K562 (cell line): ENCODE results near the gene MYBPC3. TPM values are rescaled to one million over a fixed set of nuclear protein-coding genes. Genes with fewer than 3 reads are reported as not detected.
A peak's percentile ranks its signal among the peaks of the same experiment; 100 is the strongest.

Experiments
- ARID2 ChIP-seq: fragments of 450-650 bp; IDR thresholded peaks from 2 replicates; pipeline ENCODE4 v1.6.1; 2017; ENCODE audit warnings: antibody characterized with exemption, mild to moderate bottlenecking
- BCOR ChIP-seq: fragments of 450-650 bp; IDR thresholded peaks from 2 replicates; pipeline ENCODE4 v1.6.1; 2016
- HEY1 ChIP-seq: fragments of 250-450 bp; sonication (Bioruptor Pico); IDR thresholded peaks from 2 replicates; pipeline ENCODE4 v1.5.0; 2020; ENCODE audit warnings: mild to moderate bottlenecking, moderate library complexity, borderline replicate concordance
- HIVEP1 ChIP-seq: fragments of 250-450 bp; sonication (Bioruptor Pico); IDR thresholded peaks from 2 replicates; pipeline ENCODE4 v1.4.0; 2020; ENCODE audit warnings: mild to moderate bottlenecking
- HNRNPK ChIP-seq: fragments of 200-400 bp; formaldehyde crosslinking; IDR thresholded peaks from one replicate; pipeline ENCODE4 v1.6.1; 2018; ENCODE audit warnings: mild to moderate bottlenecking, low read depth, low read length; ENCODE audit not compliant: poor library complexity, severe bottlenecking
- KHSRP ChIP-seq: fragments of 450-650 bp; IDR thresholded peaks from 2 replicates; pipeline ENCODE4 v1.6.1; 2017
- LEF1 ChIP-seq: fragments of 450-650 bp; IDR thresholded peaks from 2 replicates; pipeline ENCODE4 v1.6.1; 2016; ENCODE audit warnings: mild to moderate bottlenecking
- MIER1 ChIP-seq: fragments of 450-650 bp; IDR thresholded peaks from 2 replicates; pipeline ENCODE4 v1.6.1; 2016; ENCODE audit warnings: antibody characterized with exemption, mild to moderate bottlenecking, low read depth
- NFATC3 ChIP-seq: fragments of 450-650 bp; IDR thresholded peaks from 2 replicates; pipeline ENCODE4 v1.6.1; 2017; ENCODE audit warnings: mild to moderate bottlenecking
- POLR3G ChIP-seq: IDR thresholded peaks from 2 replicates; pipeline ENCODE4 v1.6.1; 2011; ENCODE audit not compliant: insufficient read length, insufficient replicate concordance; ENCODE audit errors: extremely low read depth
- RBFOX2 ChIP-seq: fragments of 200-400 bp; formaldehyde crosslinking; IDR thresholded peaks from 2 replicates; pipeline ENCODE4 v1.6.1; 2017; ENCODE audit warnings: low read depth, mild to moderate bottlenecking, low read length, moderate library complexity
- SUPT5H ChIP-seq: fragments of 450-650 bp; IDR thresholded peaks from 2 replicates; pipeline ENCODE4 v1.6.1; 2016
- TCFL5 ChIP-seq: fragments of 250-450 bp; sonication (Bioruptor Pico); conservative IDR thresholded peaks from 2 replicates; pipeline ENCODE4 v1.6.1; 2021; ENCODE audit warnings: mild to moderate bottlenecking, moderate library complexity, matching md5 sums
- ZNF780A ChIP-seq: fragments of 250-450 bp; sonication (Bioruptor Pico); IDR thresholded peaks from 2 replicates; pipeline ENCODE4 v1.5.0; 2021; ENCODE audit warnings: mild to moderate bottlenecking
- polyA plus RNA-seq, 8 experiments: library from polyadenylated mRNA; depleted of rRNA in 4 of 8; stranded (reverse) in 5 of 8; unstranded in 3 of 8; fragments of >200 nt; fragmentation: Nextera tagmentation in 2 of 8; fragmentation: Illumina TruSeq in 1 of 8; extraction: Ambion mirVana in 2 of 8; extraction: Trizol in 1 of 8; gene quantifications; 2 replicates each; pipeline versions ENCODE4 v1.2.1 to v1.2.3, GENCODE V29; 2011 to 2014; ENCODE audit warnings: inconsistent platforms in 1 of 8, missing spikeins in 1 of 8
- total RNA-seq, 7 experiments: library from RNA; depleted of rRNA in 6 of 7; stranded (reverse); fragments of >200 nt in 6 of 7; fragmentation: Illumina TruSeq in 2 of 7; extraction: Trizol in 2 of 7; gene quantifications; 2 replicates each; pipeline versions ENCODE4 v1.2.1 to v1.2.3, GENCODE V29; 2011 to 2021; ENCODE audit warnings: low replicate concordance in 1 of 7
- TF ChIP-seq, protein P1 (sequence below), 2 experiments: fragments of 450-650 bp in 1 of 2; sonication (generic) in 1 of 2; formaldehyde crosslinking in 1 of 2; IDR thresholded peaks; 2 replicates each; pipeline versions ENCODE4 v1.7.1 to v1.9.0; 2016 to 2022; ENCODE audit warnings: inconsistent platforms in 1 of 2, mild to moderate bottlenecking in 1 of 2, missing genetic modification reagents in 1 of 2
- TF ChIP-seq, protein P2 (sequence below): fragments of 250-450 bp; sonication (Bioruptor Pico); IDR thresholded peaks from 2 replicates; pipeline ENCODE4 v1.4.0; 2020; ENCODE audit warnings: borderline replicate concordance
- TF ChIP-seq, protein P3 (sequence below): sonication (generic); formaldehyde crosslinking; IDR thresholded peaks from 2 replicates; pipeline ENCODE4 v1.9.0; 2022; ENCODE audit warnings: mild to moderate bottlenecking, missing genetic modification reagents

MYBPC3 gene
- total and polyA plus RNA-seq, 9 of the 15 experiments (the other 6 are each of a cell fraction or from before 2014, with no cell fraction given), result 0.01 TPM; not detected in 8

DNA sequence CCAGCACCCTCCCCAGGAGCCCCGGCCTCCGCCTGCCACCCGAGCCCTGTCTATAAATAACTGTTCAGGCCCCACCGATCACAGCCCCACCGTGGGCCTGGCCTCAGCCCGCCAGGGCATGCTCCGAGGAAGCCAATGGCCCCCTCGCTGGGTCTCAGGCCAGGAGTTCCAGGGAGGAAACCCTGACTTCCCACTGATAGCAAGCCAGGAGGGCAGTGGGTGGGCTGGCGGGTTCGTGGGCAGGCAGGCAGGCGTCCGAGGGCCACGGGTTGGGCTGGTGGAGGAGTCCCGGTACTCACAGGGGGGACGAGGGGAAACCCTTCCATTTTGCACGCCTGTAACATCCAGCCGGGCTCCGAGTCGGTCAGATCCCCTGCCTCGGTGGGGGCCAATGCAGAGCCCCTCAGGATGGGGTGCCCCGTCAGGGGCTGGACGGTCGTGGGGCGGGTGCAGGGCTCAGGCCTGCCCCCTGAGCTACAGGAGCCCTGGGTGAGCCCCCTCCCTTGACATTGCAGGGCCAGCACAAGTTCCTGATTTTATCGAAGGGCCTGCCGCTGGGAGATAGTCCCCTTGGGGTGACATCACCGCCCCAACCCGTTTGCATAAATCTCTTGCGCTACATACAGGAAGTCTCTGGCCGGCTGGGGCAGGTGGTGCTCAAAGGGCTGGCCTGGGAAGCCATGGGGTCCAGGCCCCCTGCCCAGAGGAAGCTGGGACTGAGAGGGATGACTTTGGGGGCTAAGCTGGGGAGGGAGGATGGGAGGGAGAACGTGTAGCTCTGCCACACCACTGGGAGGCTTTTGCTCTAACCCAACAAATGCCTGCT lies 25.7 kb upstream of the MYBPC3 start, which contains the start of gene SPI1 (continued):
- TF ChIP-seq, protein P1, sequence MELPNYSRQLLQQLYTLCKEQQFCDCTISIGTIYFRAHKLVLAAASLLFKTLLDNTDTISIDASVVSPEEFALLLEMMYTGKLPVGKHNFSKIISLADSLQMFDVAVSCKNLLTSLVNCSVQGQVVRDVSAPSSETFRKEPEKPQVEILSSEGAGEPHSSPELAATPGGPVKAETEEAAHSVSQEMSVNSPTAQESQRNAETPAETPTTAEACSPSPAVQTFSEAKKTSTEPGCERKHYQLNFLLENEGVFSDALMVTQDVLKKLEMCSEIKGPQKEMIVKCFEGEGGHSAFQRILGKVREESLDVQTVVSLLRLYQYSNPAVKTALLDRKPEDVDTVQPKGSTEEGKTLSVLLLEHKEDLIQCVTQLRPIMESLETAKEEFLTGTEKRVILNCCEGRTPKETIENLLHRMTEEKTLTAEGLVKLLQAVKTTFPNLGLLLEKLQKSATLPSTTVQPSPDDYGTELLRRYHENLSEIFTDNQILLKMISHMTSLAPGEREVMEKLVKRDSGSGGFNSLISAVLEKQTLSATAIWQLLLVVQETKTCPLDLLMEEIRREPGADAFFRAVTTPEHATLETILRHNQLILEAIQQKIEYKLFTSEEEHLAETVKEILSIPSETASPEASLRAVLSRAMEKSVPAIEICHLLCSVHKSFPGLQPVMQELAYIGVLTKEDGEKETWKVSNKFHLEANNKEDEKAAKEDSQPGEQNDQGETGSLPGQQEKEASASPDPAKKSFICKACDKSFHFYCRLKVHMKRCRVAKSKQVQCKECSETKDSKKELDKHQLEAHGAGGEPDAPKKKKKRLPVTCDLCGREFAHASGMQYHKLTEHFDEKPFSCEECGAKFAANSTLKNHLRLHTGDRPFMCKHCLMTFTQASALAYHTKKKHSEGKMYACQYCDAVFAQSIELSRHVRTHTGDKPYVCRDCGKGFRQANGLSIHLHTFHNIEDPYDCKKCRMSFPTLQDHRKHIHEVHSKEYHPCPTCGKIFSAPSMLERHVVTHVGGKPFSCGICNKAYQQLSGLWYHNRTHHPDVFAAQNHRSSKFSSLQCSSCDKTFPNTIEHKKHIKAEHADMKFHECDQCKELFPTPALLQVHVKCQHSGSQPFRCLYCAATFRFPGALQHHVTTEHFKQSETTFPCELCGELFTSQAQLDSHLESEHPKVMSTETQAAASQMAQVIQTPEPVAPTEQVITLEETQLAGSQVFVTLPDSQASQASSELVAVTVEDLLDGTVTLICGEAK (IDR thresholded peaks at IDR 0.05), result 0 out of 2 replicates have a peak, but pooled peaks have one; percentile 29
- TF ChIP-seq, protein P1 (CRISPR knock-in tag; IDR thresholded peaks at IDR 0.05), result no peak
- no peak for TF ChIP-seq TCFL5 (CRISPR knock-in tag)
- no peak for TF ChIP-seq POLR3G
- no peak for TF ChIP-seq ZNF780A (CRISPR knock-in tag)
- no peak for TF ChIP-seq HIVEP1 (CRISPR knock-in tag)
- no peak for TF ChIP-seq MIER1
- peak; percentile 71; the same call in 1 of the 2 replicates for TF ChIP-seq LEF1
- peak; percentile 87 for TF ChIP-seq RBFOX2
- TF ChIP-seq NFATC3, result no peak
- TF ChIP-seq, protein P2, sequence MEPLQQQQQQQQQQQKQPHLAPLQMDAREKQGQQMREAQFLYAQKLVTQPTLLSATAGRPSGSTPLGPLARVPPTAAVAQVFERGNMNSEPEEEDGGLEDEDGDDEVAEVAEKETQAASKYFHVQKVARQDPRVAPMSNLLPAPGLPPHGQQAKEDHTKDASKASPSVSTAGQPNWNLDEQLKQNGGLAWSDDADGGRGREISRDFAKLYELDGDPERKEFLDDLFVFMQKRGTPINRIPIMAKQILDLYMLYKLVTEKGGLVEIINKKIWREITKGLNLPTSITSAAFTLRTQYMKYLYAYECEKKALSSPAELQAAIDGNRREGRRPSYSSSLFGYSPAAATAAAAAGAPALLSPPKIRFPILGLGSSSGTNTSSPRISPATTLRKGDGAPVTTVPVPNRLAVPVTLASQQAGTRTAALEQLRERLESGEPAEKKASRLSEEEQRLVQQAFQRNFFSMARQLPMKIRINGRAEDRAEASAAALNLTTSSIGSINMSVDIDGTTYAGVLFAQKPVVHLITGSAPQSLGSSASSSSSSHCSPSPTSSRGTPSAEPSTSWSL (CRISPR knock-in tag), result no peak
- no peak for TF ChIP-seq HNRNPK
- TF ChIP-seq HEY1 (CRISPR knock-in tag), result 0 out of 2 replicates have a peak, but pooled peaks have one; percentile 32
- TF ChIP-seq, protein P3, sequence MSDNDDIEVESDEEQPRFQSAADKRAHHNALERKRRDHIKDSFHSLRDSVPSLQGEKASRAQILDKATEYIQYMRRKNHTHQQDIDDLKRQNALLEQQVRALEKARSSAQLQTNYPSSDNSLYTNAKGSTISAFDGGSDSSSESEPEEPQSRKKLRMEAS (CRISPR knock-in tag), result peak; percentile 73
- TF ChIP-seq SUPT5H, result peak; percentile 74
- 0 out of 2 replicates have a peak, but pooled peaks have one; percentile 18 for TF ChIP-seq ARID2
- TF ChIP-seq KHSRP, result no peak
- no peak for TF ChIP-seq BCOR
